Measurements from ENCODE around the gene TRNT1.

Gene TRNT1

GRCh38 chr3:3179407-3180094 is 52.8 kb downstream of the TRNT1 start, which contains the start of gene CRBN:
TSS of gene CRBN (minus strand) at chr3:3179691. CDS start at chr3:3179687, 4 bp downstream.
- peak; percentile 94 for DNase-seq

- no peak for DNase-seq
Measured at GRCh38 chr3:3180456-3180855, 53.7 kb downstream of the TRNT1 start.

GRCh38 chr3:3184876-3185275 is 58.1 kb downstream of the TRNT1 start:
- no peak for DNase-seq

- no peak for DNase-seq
Measured at GRCh38 chr3:3189102-3189727, 62.5 kb downstream of the TRNT1 start.

- DNase-seq, result no peak
Measured at GRCh38 chr3:3189961-3190360, 63.2 kb downstream of the TRNT1 start.

- no peak for DNase-seq
Measured at GRCh38 chr3:3191675-3192285, 65.0 kb downstream of the TRNT1 start.

- no peak for DNase-seq
Measured at GRCh38 chr3:3192286-3192675, 65.5 kb downstream of the TRNT1 start.

- no peak for DNase-seq
Measured at GRCh38 chr3:3194861-3195260, 68.1 kb downstream of the TRNT1 start.

GRCh38 chr3:3196148-3196861 is 69.6 kb downstream of the TRNT1 start:
- DNase-seq, result peak; percentile 65

Measured in eye (tissue), 1 donor.